Measurements from ENCODE around the gene TNRC6C. TPM values are rescaled to one million over a fixed set of nuclear protein-coding genes. Genes with fewer than 3 reads are reported as not detected.

The TNRC6C gene
- total and polyA plus RNA-seq, 9 of the 15 experiments (the other 6 are each of a cell fraction or from before 2014, with no cell fraction given) = 0.20 to 4.9 (median 2.3) TPM

DNA sequence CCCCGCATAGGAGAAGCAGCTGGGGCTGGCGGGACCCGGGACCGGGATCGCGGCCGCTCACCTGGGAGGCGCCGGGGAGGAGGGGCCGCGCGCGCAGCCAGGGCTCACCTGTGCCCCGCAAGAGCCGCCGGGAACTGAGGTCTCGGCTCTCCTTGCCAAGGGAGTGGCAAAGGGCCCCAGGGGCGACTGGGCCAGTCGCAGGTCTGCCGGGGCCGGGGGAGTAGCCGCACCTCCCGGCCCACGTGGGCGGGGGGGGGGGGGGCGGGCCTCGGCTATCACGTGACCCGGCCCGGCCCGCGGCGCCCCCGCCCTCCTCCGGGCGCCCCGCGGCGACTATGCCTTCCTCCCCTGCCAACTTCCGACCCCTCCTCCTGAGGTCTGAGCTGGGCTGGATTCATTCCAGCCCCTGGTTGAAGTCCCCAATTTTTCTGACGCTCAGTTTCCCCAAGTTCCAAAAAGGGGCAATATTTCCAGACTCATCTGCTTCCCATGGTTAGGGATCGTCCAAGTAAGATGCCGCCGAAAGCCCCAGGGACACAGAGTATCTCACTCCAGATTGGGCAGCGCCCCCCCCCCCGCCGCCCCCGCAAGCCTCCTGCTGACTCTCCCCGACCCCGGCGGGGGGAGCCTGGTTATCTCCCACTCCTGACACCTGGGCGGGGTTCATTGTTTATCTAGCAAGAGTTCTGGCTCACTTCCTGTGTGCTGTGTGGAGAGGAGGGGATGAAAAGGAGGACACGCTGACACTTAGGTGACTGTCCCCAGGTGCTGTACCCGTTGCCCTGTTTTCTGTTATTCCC lies 170.2 kb downstream of the TNRC6C start, which contains the start of gene TMC6 (continued):
- TF ChIP-seq TEAD2 (tag; IDR thresholded peaks at IDR 0.05) = no peak
- TF ChIP-seq, protein P1, sequence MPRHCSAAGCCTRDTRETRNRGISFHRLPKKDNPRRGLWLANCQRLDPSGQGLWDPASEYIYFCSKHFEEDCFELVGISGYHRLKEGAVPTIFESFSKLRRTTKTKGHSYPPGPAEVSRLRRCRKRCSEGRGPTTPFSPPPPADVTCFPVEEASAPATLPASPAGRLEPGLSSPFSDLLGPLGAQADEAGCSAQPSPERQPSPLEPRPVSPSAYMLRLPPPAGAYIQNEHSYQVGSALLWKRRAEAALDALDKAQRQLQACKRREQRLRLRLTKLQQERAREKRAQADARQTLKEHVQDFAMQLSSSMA (CRISPR knock-in tag; IDR thresholded peaks at IDR 0.05) = no peak
- peak; percentile 86 for TF ChIP-seq POLR2G (IDR thresholded peaks at IDR 0.05; ENCODE audit: low read depth, low read length)
- TF ChIP-seq, protein P2, sequence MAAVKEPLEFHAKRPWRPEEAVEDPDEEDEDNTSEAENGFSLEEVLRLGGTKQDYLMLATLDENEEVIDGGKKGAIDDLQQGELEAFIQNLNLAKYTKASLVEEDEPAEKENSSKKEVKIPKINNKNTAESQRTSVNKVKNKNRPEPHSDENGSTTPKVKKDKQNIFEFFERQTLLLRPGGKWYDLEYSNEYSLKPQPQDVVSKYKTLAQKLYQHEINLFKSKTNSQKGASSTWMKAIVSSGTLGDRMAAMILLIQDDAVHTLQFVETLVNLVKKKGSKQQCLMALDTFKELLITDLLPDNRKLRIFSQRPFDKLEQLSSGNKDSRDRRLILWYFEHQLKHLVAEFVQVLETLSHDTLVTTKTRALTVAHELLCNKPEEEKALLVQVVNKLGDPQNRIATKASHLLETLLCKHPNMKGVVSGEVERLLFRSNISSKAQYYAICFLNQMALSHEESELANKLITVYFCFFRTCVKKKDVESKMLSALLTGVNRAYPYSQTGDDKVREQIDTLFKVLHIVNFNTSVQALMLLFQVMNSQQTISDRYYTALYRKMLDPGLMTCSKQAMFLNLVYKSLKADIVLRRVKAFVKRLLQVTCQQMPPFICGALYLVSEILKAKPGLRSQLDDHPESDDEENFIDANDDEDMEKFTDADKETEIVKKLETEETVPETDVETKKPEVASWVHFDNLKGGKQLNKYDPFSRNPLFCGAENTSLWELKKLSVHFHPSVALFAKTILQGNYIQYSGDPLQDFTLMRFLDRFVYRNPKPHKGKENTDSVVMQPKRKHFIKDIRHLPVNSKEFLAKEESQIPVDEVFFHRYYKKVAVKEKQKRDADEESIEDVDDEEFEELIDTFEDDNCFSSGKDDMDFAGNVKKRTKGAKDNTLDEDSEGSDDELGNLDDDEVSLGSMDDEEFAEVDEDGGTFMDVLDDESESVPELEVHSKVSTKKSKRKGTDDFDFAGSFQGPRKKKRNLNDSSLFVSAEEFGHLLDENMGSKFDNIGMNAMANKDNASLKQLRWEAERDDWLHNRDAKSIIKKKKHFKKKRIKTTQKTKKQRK (IDR thresholded peaks at IDR 0.05; ENCODE audit: borderline replicate concordance, low read depth, low read length) = no peak
- TF ChIP-seq, protein P3, sequence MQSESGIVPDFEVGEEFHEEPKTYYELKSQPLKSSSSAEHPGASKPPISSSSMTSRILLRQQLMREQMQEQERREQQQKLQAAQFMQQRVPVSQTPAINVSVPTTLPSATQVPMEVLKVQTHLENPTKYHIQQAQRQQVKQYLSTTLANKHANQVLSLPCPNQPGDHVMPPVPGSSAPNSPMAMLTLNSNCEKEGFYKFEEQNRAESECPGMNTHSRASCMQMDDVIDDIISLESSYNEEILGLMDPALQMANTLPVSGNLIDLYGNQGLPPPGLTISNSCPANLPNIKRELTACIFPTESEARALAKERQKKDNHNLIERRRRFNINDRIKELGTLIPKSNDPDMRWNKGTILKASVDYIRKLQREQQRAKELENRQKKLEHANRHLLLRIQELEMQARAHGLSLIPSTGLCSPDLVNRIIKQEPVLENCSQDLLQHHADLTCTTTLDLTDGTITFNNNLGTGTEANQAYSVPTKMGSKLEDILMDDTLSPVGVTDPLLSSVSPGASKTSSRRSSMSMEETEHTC (IDR thresholded peaks at IDR 0.05) = peak; percentile 53
- TF ChIP-seq PCBP1 (IDR thresholded peaks at IDR 0.05; ENCODE audit: low read depth, low read length, poor library complexity, severe bottlenecking) = no peak
- no peak for TF ChIP-seq RUNX1 (IDR thresholded peaks at IDR 0.05; ENCODE audit: low read depth)
- peak; percentile 75; the same call in 1 of the 2 replicates for TF ChIP-seq NCOA1 (IDR thresholded peaks at IDR 0.05; ENCODE audit: low read depth)
- peak; percentile 80 for TF ChIP-seq SUPT5H (IDR thresholded peaks at IDR 0.05)
- peak; percentile 68 for TF ChIP-seq CXXC5 (CRISPR knock-in tag; IDR thresholded peaks at IDR 0.05)
- TF ChIP-seq, protein P4, sequence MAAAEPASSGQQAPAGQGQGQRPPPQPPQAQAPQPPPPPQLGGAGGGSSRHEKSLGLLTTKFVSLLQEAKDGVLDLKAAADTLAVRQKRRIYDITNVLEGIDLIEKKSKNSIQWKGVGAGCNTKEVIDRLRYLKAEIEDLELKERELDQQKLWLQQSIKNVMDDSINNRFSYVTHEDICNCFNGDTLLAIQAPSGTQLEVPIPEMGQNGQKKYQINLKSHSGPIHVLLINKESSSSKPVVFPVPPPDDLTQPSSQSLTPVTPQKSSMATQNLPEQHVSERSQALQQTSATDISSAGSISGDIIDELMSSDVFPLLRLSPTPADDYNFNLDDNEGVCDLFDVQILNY (CRISPR knock-in tag; IDR thresholded peaks at IDR 0.05) = no peak
- peak; percentile 77; the same call in 1 of the 2 replicates for TF ChIP-seq ZKSCAN1 (IDR thresholded peaks at IDR 0.05; ENCODE audit: low read depth, low read length)
- TF ChIP-seq SMAD1 (IDR thresholded peaks at IDR 0.05; ENCODE audit: low read depth, low read length, partially characterized antibody) = no peak
- peak; percentile 79 to 85 for TF ChIP-seq RCOR1 (IDR thresholded peaks at IDR 0.05; ENCODE audit: borderline replicate concordance in 1 of 2, low read depth in 2 of 2, low read length in 2 of 2)
- TF ChIP-seq SRSF3 (IDR thresholded peaks at IDR 0.05; ENCODE audit: insufficient read depth, low read length) = no peak
- TF ChIP-seq MTA1 (IDR thresholded peaks at IDR 0.05; ENCODE audit: borderline replicate concordance) = peak; percentile 82
- TF ChIP-seq, protein P5, sequence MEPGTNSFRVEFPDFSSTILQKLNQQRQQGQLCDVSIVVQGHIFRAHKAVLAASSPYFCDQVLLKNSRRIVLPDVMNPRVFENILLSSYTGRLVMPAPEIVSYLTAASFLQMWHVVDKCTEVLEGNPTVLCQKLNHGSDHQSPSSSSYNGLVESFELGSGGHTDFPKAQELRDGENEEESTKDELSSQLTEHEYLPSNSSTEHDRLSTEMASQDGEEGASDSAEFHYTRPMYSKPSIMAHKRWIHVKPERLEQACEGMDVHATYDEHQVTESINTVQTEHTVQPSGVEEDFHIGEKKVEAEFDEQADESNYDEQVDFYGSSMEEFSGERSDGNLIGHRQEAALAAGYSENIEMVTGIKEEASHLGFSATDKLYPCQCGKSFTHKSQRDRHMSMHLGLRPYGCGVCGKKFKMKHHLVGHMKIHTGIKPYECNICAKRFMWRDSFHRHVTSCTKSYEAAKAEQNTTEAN (CRISPR knock-in tag; IDR thresholded peaks at IDR 0.05) = no peak
- TF ChIP-seq NFYB (IDR thresholded peaks at IDR 0.05; ENCODE audit: extremely low read depth, insufficient read length) = no peak
